Choroid plexus epithelial cell (primary cell): ENCODE measurements around the gene LRP1B.
"Not testable (repeated sequence)": the region's sequence is repeated elsewhere in the genome, so short reads cannot be mapped to it uniquely, and the experiment has no call there.

Experiments used
- DNase-seq: peaks from one replicate; pipeline ENCODE4 v3.0.0-alpha.2; 2010; ENCODE audit warnings: low read depth
- H3K4me3 ChIP-seq: 2 replicates; pipeline ENCODE4 v1.5.1; 2011; ENCODE audit warnings: low read depth, mild to moderate bottlenecking, control low read depth, low read length, moderate library complexity
- CTCF ChIP-seq: conservative IDR thresholded peaks from 2 replicates; pipeline ENCODE4 v1.5.1; 2011; ENCODE audit warnings: low read depth, mild to moderate bottlenecking, control low read depth, inconsistent platforms, low read length, moderate library complexity

Gene LRP1B

GRCh38 chr2:140288726-140289125 is 1842.1 kb downstream of the LRP1B start:
- TF ChIP-seq CTCF: no peak
- no peak overlapping the region for H3K4me3 ChIP-seq
- DNase-seq: no peak

GRCh38 chr2:140288213-140288612 is 1842.6 kb downstream of the LRP1B start:
- DNase-seq: no peak
- TF ChIP-seq CTCF: no peak
- no peak overlapping the region for H3K4me3 ChIP-seq

DNA sequence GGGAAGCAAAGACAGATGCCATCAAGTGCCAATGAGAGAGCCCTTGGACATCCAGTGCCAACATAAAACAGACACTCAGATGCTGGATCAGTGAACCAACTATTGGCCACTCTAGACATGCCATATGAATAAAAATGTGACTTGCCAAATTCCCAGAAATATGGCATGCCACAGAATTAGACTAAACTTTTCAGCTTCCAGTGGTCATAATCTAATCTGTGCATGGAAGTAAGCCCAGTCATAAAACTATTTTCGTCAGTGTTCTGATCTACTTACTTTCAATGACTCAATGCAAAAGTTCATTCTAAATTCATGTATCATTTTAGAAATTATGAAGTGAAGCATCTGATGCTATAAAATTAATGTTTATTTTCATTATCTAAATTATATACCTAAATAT is 1844.4 kb downstream of the LRP1B start:
- DNase-seq: no peak
- no peak overlapping the region for H3K4me3 ChIP-seq
- TF ChIP-seq CTCF: no peak

DNA sequence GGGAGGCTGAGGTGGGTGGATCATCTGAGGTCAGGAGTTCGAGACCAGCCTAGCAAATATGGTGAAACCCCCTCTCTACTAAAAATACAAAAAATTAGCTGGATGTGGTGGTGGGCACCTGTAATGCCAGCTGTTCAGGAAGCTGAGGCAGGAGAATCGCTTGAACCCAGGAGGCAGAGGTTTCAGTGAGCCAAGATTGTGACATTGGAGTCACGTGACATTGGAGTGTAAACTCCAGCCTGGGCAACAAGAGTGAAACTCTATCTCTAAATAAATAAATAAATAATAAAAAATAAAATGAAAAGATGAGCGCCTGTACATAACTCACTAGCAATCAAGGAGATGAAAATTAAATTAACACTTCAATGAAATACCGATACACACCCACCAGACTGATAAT is 1853.5 kb downstream of the LRP1B start:
- not testable (repeated sequence) for H3K4me3 ChIP-seq, DNase-seq

DNA sequence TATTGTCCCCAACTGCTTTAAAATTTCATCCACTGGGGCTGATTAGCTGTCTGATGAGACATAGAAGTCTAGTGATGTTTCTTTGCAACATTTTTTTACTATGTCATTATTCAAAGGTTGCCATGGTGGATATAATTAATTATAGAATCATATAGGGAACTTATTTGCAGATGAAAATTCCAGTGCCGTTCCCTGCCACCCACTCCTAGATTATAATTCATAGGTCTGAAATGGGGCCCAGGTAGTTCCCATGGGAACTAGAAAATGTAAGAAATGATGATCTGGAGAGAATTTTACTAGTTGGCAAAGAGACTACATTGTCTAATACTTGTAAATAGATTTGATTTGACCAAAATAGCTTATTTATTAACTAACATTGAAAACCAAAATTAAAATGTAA is 1854.2 kb downstream of the LRP1B start:
- no peak for DNase-seq
- H3K4me3 ChIP-seq: no peak overlapping the region
- TF ChIP-seq CTCF: no peak

DNA sequence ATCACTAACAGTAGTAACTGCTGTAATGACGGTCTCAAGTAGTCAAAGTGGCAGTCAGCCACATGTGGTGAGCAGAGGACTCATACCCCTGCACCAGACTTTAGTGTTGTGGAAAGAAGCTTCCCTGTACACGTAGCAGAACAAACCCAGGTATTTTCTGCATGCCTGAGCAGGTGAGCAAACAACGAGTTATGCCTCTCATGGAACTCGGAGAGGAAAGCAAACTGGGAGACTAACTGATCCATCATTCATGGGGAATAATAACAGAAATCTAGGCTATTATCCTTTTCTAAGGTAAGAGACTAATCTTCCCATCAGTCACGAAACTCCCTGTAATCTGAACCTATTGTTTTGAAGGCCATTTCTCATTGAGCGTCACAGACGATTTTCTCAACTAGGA is 1855.4 kb downstream of the LRP1B start:
- no peak overlapping the region for H3K4me3 ChIP-seq
- no peak for DNase-seq
- no peak for TF ChIP-seq CTCF

- TF ChIP-seq CTCF: no peak
- H3K4me3 ChIP-seq: no peak overlapping the region
- DNase-seq: no peak
Measured at GRCh38 chr2:140274891-140275290, 1855.9 kb downstream of the LRP1B start.

DNA sequence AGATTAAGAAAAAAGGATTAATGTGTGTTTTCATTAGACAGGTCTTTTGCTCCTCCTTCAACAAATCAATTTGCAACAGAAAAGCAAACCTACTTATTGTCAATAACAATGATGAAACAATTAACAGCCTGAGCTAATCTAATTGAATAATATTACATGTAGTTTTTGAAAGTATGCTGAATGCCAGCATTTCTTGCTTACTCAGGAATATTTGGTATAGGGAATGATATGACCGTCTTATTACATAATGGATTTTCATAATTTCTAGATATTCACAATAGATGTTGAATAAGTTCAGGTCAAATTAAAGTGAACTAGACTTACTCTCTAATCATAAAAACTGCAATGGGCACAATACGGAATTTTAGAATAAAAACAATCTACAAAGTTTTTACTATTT is 1856.9 kb downstream of the LRP1B start:
- DNase-seq: no peak
- no peak overlapping the region for H3K4me3 ChIP-seq
- TF ChIP-seq CTCF: no peak
